ENCODE measurements around the gene LAMB4.

GRCh38 chr7:108132551-108133265, 2.5 kb upstream of the LAMB4 start:
- TF ChIP-seq CTCF (IDR thresholded peaks at IDR 0.05; ENCODE audit: control extremely low read depth in 1 of 3, insufficient read depth in 1 of 3, low read depth in 1 of 3, low read length in 3 of 3) (no peak), MAX (IDR thresholded peaks at IDR 0.05) (no peak), POLR2A (IDR thresholded peaks at IDR 0.05; ENCODE audit: control extremely low read depth in 1 of 2, low read depth in 2 of 2, low read length in 2 of 2) (no peak)

Data from H1 (cell line).